ENCODE data around the gene NFATC2. TPM values are rescaled to one million over a fixed set of nuclear protein-coding genes. Genes with fewer than 3 reads are reported as not detected.

NFATC2 gene
- total RNA-seq, 1 donor from 2014 or later: 0.89 TPM

- Mint-ChIP-seq H3K27me3 (ENCODE audit: unreplicated experiment) (no peaks in the 10 kb centered on the region), H3K36me3 (ENCODE audit: unreplicated experiment) (no peaks in the 10 kb centered on the region), H3K9me3 (ENCODE audit: unreplicated experiment) (no peaks in the 10 kb centered on the region), H3K4me1 (ENCODE audit: unreplicated experiment) (peaks cover 27% of the 10 kb centered on the region), H3K27ac (ENCODE audit: unreplicated experiment) (no peak overlapping the region), H3K4me3 (ENCODE audit: unreplicated experiment) (no peak overlapping the region)
- no peak for DNase-seq (ENCODE audit: extremely low spot score, unreplicated experiment)
- TF ChIP-seq CTCF (IDR thresholded peaks at IDR 0.05): no peak
Observed at GRCh38 chr20:51526106-51526470, 16.4 kb downstream of the NFATC2 start.

- Mint-ChIP-seq H3K9me3 (ENCODE audit: unreplicated experiment) (no peaks in the 10 kb centered on the region), H3K4me3 (ENCODE audit: unreplicated experiment) (no peak overlapping the region), H3K27ac (ENCODE audit: unreplicated experiment) (no peak overlapping the region), H3K4me1 (ENCODE audit: unreplicated experiment) (peaks cover 22% of the 10 kb centered on the region), H3K27me3 (ENCODE audit: unreplicated experiment) (no peaks in the 10 kb centered on the region), H3K36me3 (ENCODE audit: unreplicated experiment) (no peaks in the 10 kb centered on the region)
- TF ChIP-seq CTCF (IDR thresholded peaks at IDR 0.05): no peak
- no peak for DNase-seq (ENCODE audit: extremely low spot score, unreplicated experiment)
Observed at GRCh38 chr20:51525241-51526105, 17.0 kb downstream of the NFATC2 start.

- DNase-seq (ENCODE audit: extremely low spot score, unreplicated experiment): no peak
- Mint-ChIP-seq H3K27me3 (ENCODE audit: unreplicated experiment) (no peaks in the 10 kb centered on the region), H3K4me1 (ENCODE audit: unreplicated experiment) (peaks cover 5% of the 10 kb centered on the region), H3K36me3 (ENCODE audit: unreplicated experiment) (no peaks in the 10 kb centered on the region), H3K9me3 (ENCODE audit: unreplicated experiment) (no peaks in the 10 kb centered on the region), H3K27ac (ENCODE audit: unreplicated experiment) (no peak overlapping the region), H3K4me3 (ENCODE audit: unreplicated experiment) (no peak overlapping the region)
- no peak for TF ChIP-seq CTCF (IDR thresholded peaks at IDR 0.05)
Observed at GRCh38 chr20:51523276-51524013, 19.1 kb downstream of the NFATC2 start.

GRCh38 chr20:51522207-51522606, 20.3 kb downstream of the NFATC2 start:
- Mint-ChIP-seq H3K4me1 (ENCODE audit: unreplicated experiment) (peaks cover 3% of the 10 kb centered on the region), H3K36me3 (ENCODE audit: unreplicated experiment) (no peaks in the 10 kb centered on the region), H3K9me3 (ENCODE audit: unreplicated experiment) (no peaks in the 10 kb centered on the region), H3K27ac (ENCODE audit: unreplicated experiment) (no peak overlapping the region), H3K27me3 (ENCODE audit: unreplicated experiment) (no peaks in the 10 kb centered on the region), H3K4me3 (ENCODE audit: unreplicated experiment) (no peak overlapping the region)
- no peak for DNase-seq (ENCODE audit: extremely low spot score, unreplicated experiment)
- TF ChIP-seq CTCF (IDR thresholded peaks at IDR 0.05): no peak

GRCh38 chr20:51517839-51518238, 24.7 kb downstream of the NFATC2 start:
- Mint-ChIP-seq H3K9me3 (ENCODE audit: unreplicated experiment) (no peaks in the 10 kb centered on the region), H3K4me1 (ENCODE audit: unreplicated experiment) (no peaks in the 10 kb centered on the region), H3K27ac (ENCODE audit: unreplicated experiment) (no peak overlapping the region), H3K4me3 (ENCODE audit: unreplicated experiment) (no peak overlapping the region), H3K36me3 (ENCODE audit: unreplicated experiment) (no peaks in the 10 kb centered on the region), H3K27me3 (ENCODE audit: unreplicated experiment) (no peaks in the 10 kb centered on the region)
- no peak for DNase-seq (ENCODE audit: extremely low spot score, unreplicated experiment)
- TF ChIP-seq CTCF (IDR thresholded peaks at IDR 0.05): no peak

Measured in osteocyte (in vitro differentiated cells).